Measurements from ENCODE around the gene KRIT1.

DNA sequence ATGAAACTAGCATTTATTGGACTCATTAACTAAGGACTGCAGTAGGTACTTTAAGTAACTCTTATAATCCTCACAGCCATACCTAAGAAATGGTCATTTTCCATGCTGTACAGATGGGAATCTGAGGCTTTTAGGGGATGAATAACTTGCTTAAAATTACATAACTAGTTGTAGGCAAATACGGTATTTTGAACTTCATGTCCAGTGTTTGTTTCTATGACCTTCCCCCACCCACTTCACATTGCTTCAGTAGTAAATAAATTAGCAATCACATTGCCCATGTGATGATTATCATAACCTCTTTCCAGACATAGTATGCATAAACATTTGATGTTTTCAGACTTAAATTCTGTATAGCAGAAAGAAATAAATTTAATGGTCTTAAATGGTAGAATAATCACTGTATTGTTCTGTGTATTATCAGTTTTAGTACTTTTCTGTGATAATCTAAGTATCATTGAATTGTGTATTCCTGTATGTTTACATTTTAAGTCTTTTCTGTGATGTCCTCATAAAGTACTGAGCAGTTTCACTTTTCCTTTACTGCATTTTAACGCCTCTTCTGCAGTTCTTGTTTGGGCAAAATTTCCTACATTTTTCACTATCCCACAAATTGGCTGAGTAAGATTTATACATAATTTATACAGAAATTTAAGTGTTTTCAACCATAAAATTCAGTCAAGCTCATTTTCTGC, 48.3 kb upstream of the KRIT1 start:
- TF ChIP-seq, protein P1, sequence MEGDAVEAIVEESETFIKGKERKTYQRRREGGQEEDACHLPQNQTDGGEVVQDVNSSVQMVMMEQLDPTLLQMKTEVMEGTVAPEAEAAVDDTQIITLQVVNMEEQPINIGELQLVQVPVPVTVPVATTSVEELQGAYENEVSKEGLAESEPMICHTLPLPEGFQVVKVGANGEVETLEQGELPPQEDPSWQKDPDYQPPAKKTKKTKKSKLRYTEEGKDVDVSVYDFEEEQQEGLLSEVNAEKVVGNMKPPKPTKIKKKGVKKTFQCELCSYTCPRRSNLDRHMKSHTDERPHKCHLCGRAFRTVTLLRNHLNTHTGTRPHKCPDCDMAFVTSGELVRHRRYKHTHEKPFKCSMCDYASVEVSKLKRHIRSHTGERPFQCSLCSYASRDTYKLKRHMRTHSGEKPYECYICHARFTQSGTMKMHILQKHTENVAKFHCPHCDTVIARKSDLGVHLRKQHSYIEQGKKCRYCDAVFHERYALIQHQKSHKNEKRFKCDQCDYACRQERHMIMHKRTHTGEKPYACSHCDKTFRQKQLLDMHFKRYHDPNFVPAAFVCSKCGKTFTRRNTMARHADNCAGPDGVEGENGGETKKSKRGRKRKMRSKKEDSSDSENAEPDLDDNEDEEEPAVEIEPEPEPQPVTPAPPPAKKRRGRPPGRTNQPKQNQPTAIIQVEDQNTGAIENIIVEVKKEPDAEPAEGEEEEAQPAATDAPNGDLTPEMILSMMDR (IDR thresholded peaks at IDR 0.05 in 8 of 11, conservative IDR thresholded peaks at IDR 0.05 in 3 of 11) = no peak
- TF ChIP-seq POLR2A (IDR thresholded peaks at IDR 0.05) (no peak), POLR2AphosphoS5 (IDR thresholded peaks at IDR 0.05) (no peak)

All from spleen (tissue), 7 donors.